BE2C (cell line): Measurements from ENCODE around the gene COX14.

ENCODE experiments used
- DNase-seq: peaks from one replicate; pipeline ENCODE4 v3.0.0-alpha.2; 2020
- H3K27me3 ChIP-seq: fragments of 250-450 bp; sonication (Bioruptor Pico); 2 replicates; pipeline ENCODE4 v1.5.1; 2020; ENCODE audit warnings: mild to moderate bottlenecking
- H3K36me3 ChIP-seq: fragments of 250-450 bp; sonication (Bioruptor Pico); 2 replicates; pipeline ENCODE4 v1.5.1; 2020; ENCODE audit warnings: mild to moderate bottlenecking
- H3K4me1 ChIP-seq: fragments of 250-450 bp; sonication (Bioruptor Pico); 2 replicates; pipeline ENCODE4 v1.5.1; 2020
- H3K4me3 ChIP-seq: 2 replicates; pipeline ENCODE4 v1.5.1; 2011; ENCODE audit warnings: low read depth, low read length
- H3K9me3 ChIP-seq: fragments of 250-450 bp; sonication (Bioruptor Pico); 2 replicates; pipeline ENCODE4 v1.5.1; 2020
- TF ChIP-seq, protein P1 (sequence below): IDR thresholded peaks from 2 replicates; pipeline ENCODE4 v1.5.1; 2012; ENCODE audit warnings: mild to moderate bottlenecking, low read depth, low read length

The COX14 gene

DNA sequence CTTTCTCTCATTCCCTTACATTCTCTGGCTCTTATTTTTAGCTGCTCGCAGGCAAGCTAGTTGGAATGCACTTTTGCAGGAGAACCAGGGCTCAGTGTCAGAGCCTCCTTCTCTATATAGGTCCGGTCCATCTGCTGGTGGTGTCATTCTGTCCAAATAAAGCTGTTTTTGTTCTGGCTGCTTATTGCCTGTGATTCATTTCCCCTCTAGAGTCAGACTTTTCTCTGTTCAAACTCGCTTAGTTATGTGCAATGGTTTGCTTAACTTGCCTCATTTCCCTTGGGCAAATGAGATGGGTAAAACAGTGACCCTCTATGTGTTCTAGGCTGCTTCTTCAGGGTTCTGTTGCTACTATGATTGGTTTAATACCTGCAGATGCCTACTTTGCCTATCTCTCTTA, 24.0 kb upstream of the COX14 start:
- Histone ChIP-seq H3K9me3 (no peaks in the 10 kb centered on the region), H3K4me1 (no peaks in the 10 kb centered on the region), H3K36me3 (peaks cover 61% of the 10 kb centered on the region)

DNA sequence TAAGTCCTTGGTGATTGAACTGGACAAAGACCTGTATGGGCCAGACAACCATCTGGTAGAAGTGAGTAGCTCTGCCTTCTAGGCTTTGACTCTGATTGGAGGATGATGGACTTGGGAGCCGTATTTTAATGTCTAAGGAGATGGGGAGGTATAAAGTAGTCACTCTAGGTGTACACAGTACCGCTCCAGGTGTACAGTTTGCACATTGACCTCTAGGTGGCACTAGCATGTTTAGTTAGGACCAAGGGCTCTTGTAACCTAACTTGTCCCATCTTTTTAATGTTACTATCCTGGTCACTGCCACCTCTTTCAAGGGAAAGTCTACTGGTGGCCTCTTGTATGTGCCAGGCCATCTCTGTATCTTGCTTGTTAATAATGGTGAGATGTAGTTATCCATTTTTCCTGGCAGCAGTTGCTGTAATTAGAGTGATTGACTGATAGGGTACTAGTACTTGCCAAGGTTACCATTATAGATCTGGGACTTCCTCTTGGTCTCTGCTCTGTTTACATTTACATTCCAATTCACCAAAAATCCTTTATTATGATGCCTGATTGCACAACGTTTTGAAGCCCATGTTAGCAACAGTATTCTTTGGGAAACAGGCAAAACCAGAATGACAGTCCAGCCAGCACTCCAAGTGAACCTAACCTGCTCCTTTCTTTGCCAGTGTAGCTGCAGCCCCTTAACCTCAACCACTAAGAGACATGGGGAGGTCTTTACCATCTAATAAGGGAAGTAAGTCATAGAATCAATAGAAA, 23.3 kb upstream of the COX14 start:
- DNase-seq, result peak; percentile 62
- peaks cover 69% of the 10 kb centered on the region for H3K36me3 ChIP-seq

More for the DNA sequence above, 24.0 kb upstream of the COX14 start:
- H3K27me3 ChIP-seq, result no peaks in the 10 kb centered on the region
- TF ChIP-seq, protein P1, sequence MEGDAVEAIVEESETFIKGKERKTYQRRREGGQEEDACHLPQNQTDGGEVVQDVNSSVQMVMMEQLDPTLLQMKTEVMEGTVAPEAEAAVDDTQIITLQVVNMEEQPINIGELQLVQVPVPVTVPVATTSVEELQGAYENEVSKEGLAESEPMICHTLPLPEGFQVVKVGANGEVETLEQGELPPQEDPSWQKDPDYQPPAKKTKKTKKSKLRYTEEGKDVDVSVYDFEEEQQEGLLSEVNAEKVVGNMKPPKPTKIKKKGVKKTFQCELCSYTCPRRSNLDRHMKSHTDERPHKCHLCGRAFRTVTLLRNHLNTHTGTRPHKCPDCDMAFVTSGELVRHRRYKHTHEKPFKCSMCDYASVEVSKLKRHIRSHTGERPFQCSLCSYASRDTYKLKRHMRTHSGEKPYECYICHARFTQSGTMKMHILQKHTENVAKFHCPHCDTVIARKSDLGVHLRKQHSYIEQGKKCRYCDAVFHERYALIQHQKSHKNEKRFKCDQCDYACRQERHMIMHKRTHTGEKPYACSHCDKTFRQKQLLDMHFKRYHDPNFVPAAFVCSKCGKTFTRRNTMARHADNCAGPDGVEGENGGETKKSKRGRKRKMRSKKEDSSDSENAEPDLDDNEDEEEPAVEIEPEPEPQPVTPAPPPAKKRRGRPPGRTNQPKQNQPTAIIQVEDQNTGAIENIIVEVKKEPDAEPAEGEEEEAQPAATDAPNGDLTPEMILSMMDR, result no peak
- DNase-seq, result no peak
- H3K4me3 ChIP-seq, result no peak overlapping the region

DNA sequence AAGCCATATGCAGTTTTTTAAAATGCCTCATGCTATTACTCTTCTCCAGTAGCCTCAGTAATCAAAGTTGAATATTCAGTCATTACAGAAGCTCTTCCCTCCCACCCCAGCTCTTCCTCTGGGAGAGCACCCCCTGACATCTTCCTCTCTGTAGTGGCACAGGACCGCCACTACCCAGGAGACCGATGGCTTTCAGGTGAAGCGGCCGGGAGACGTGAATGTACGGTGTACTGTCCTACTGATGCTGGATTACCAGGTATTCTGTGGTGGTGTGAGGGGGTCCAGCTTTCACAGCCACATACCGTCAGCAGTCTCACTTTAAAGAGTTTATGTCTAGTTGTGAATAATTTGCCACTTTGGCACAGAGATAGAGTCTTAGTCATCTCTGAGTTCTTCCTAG, 22.3 kb upstream of the COX14 start:
- DNase-seq, result no peak
- TF ChIP-seq, protein P1, result no peak
- peaks cover 79% of the 10 kb centered on the region for H3K36me3 ChIP-seq
- H3K9me3 ChIP-seq, result no peaks in the 10 kb centered on the region
- no peaks in the 10 kb centered on the region for H3K27me3 ChIP-seq
- H3K4me3 ChIP-seq, result no peak overlapping the region
- H3K4me1 ChIP-seq, result no peaks in the 10 kb centered on the region

More for the DNA sequence above, 23.3 kb upstream of the COX14 start:
- Histone ChIP-seq H3K4me3 (no peak overlapping the region), H3K27me3 (no peaks in the 10 kb centered on the region), H3K4me1 (no peaks in the 10 kb centered on the region), H3K9me3 (no peaks in the 10 kb centered on the region)
- TF ChIP-seq, protein P1, result peak; percentile 94

DNA sequence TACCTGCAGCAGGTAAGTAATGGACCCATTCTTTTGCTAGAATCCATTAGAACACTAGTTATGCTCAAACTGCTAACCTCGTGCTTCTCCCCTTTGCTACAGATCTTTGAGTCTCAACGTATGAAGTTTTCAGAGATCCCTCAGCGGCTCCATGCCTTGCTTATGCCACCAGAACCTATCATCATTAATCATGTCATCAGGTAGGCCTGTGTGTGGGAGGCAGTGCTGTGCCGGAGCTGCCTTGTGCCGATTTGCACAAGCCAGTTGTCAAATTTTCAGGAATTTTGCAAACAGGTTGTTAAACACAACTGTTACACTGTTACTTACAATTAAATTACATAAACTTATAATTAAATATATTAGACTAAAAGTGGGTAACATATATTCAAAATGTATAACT, 21.6 kb upstream of the COX14 start:
- no peaks in the 10 kb centered on the region for H3K9me3 ChIP-seq
- H3K36me3 ChIP-seq, result peaks cover 85% of the 10 kb centered on the region
- H3K27me3 ChIP-seq, result no peaks in the 10 kb centered on the region
- H3K4me3 ChIP-seq, result no peak overlapping the region
- no peaks in the 10 kb centered on the region for H3K4me1 ChIP-seq
- no peak for DNase-seq
- TF ChIP-seq, protein P1, result no peak

DNA sequence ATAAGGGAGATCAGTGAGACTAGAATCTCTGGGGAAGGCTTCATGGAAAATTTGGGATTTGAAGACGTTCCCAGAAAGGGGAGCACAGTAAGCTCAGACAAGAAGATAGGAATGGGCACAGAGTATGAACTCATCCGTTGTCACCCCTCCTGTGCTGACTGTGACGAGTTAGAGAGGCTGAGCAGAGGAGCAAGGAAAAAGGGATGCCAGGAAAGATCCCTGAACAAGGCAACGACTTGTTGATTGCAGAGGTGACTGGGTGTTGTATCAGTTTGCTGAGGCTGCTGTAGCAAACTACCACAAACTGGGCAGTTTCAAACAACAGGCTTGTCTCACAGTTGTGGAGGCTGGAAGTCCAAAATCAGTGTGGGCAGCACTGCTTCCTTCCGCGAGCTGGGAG, 14.1 kb upstream of the COX14 start:
- peaks cover 73% of the 10 kb centered on the region for H3K36me3 ChIP-seq

More for the DNA sequence above, 14.1 kb upstream of the COX14 start:
- TF ChIP-seq, protein P1, result no peak
- Histone ChIP-seq H3K4me1 (no peaks in the 10 kb centered on the region), H3K4me3 (no peak overlapping the region), H3K27me3 (no peaks in the 10 kb centered on the region), H3K9me3 (no peaks in the 10 kb centered on the region)
- no peak for DNase-seq
